HG02938 (cell line): ENCODE data around the gene RHOU.

Source experiments
- ATAC-seq: cut with Tn5 transposase; IDR thresholded peaks from one replicate; pipeline ENCODE4 v1.9.1; 2021; ENCODE audit warnings: mild to moderate bottlenecking, moderate library complexity; ENCODE audit not compliant: unreplicated experiment

Gene RHOU

DNA sequence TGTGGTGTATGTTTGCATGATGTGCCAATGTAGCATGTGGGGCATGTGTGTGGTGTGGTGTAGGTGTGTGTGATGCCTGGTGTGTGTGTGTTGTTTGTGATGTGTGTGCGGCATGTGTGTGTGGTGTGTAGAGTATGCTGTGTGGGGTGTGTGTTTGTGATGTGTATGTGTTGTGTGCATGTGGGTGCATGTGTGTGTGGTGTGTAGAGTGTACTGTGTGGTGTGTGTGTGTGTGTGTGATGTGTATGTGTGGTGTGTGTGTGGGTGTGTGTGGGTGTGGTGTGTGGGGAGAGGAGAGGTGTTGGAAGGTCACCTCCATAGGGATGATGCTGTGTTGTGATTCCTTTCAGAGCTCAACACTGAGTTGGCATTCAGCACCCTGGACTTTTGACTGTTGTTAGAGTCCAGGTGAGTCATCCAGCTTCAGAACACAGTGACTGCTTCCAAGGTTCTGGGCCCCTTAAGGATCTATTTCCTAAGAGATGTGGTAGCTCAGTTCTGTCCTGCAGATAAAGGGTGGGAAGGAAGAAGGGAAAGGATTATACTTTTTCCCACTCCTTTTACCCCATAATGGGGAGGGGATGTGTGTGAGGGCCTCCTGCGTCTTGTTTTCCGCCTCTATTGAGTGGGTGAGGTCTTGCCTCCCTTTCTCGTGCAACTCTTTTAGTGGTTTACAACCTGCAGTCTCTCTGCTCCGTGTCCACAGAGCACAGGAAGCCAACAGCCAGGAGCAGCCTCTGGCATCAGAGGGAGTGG lies 47.6 kb downstream of the RHOU start:
- ATAC-seq, result no peak

DNA sequence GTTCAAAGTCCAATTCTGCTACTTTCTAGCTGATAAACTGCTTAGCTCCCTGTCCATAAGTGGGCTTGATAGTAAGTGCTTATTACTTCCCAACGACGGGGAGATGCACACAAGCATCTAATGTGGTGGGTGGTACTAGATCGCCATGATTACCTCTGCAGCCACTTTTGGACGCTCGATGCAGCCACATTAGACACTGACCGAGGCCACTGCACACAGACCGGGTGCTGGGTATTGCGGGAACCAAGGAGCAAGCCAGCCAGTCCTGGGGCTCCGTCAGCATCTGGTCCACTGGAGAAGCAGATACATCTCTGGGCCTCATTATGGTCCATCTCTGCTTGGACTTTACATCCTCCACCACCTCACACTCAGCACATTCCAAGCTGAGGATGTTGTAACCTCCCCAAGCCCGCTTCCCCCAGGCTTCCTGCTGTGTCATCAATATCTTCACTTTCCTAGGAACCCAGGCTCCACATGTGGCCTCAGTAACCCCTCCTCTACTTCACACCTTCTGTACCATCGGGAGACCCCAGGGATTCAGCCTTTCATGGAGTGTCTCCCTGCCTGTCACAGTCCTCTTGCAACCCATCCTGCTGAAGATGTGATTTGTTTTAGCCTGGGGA lies 48.2 kb downstream of the RHOU start:
- no peak for ATAC-seq

- ATAC-seq, result no peak
Observed at GRCh38 chr1:228784181-228784580, 48.9 kb downstream of the RHOU start.

- ATAC-seq, result no peak
Observed at GRCh38 chr1:228785366-228786330, 50.4 kb downstream of the RHOU start.

DNA sequence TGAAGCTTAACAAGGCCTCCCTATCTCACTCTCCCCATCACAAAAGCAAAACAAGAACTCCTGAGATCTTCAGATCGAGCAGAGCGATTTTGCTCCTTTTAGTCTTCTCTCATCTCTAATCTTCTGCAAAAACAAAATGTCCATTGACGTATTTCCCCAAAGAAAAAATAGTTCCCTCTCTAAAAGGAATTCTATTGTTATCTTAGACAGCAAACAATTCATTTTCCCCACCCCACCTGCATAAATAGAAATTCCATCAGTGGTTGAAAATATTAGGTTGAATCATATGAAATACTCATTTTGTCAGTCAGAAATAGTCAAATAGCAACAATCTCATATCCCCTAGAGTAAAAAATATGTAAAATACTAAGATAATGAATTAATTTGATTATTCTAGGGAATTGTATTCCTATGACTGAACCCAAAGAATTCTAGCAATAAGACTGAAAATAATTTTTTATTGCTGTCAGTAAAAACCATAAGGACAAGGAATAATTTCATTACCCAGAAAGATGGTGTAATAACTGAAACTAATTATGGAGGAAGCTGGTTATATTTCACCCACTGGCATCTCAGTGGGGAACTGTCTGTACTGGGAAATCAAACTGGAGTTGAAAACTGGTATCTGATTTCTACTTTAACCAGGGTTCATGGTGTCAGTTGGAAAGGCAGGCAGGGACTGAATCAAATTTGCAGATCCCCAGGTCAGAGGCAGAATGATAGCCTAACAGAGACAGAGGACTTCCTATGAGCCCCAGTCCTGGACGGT lies 51.3 kb downstream of the RHOU start:
- ATAC-seq, result no peak

DNA sequence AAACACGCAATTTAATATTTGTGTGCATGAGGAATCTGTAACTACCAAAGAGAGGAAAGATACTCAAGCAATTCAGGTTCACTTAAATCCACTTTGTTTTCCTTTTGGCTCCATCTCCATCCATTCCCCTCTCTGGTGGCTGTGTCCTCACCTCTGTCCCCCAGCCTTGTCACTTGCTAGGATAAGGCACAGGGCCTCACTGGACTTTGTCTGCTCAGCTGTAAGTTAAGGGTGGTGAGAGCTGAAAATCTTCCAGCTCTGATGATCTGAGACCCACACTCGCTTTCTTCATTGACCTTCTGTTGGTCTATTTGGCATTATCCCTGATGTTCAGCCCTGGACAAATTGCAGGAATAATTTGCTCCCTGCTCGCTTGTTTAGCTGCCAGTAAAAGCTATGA lies 56.5 kb downstream of the RHOU start:
- ATAC-seq, result no peak

- no peak for ATAC-seq
Observed at GRCh38 chr1:228792601-228793000, 57.3 kb downstream of the RHOU start.

DNA sequence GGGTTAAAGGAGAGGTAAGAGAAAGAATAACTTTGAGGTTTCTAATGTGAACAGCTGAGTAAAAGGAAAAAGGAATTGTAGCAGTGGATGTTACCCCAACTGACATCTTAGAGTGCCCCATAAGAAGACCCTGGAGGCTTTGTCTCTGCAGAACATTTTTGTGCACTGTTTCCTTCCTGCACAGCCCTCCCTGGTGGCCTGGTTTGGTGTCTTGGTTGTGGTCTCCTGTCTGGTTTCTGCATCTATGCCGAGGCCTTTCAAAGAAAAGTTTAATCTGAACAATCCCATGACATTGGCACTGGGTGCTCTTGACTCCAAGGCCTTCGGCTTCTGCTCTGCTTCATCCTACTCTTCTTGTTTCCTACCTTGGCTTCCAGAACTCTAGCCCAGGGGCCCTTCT lies 57.8 kb downstream of the RHOU start:
- no peak for ATAC-seq

GRCh38 chr1:228794173-228794572 lies 58.9 kb downstream of the RHOU start:
- ATAC-seq, result peak; percentile 64

GRCh38 chr1:228794810-228795209 lies 59.5 kb downstream of the RHOU start:
- peak; percentile 54 for ATAC-seq

DNA sequence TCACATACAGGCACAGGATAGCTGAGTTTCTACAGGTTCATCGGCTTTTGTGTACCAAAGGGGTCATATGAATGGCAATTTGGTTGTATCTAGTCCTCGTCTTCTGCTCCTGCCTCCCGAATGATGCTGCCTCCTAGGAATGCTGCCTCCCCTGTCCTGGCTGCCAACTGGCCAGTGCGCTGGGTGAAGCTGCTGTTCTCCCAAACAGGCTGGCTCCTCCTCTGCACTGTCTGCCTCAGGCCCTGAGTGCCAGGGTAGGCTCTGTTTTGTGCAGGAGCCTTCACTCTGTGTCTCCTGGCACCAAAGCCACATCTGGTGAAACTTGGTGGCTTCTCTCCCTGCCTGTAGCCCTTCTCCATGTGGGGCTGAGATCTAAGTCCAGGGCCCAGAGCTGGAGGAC lies 60.3 kb downstream of the RHOU start:
- ATAC-seq, result no peak
